ENCODE measurements around the gene DES.

DNA sequence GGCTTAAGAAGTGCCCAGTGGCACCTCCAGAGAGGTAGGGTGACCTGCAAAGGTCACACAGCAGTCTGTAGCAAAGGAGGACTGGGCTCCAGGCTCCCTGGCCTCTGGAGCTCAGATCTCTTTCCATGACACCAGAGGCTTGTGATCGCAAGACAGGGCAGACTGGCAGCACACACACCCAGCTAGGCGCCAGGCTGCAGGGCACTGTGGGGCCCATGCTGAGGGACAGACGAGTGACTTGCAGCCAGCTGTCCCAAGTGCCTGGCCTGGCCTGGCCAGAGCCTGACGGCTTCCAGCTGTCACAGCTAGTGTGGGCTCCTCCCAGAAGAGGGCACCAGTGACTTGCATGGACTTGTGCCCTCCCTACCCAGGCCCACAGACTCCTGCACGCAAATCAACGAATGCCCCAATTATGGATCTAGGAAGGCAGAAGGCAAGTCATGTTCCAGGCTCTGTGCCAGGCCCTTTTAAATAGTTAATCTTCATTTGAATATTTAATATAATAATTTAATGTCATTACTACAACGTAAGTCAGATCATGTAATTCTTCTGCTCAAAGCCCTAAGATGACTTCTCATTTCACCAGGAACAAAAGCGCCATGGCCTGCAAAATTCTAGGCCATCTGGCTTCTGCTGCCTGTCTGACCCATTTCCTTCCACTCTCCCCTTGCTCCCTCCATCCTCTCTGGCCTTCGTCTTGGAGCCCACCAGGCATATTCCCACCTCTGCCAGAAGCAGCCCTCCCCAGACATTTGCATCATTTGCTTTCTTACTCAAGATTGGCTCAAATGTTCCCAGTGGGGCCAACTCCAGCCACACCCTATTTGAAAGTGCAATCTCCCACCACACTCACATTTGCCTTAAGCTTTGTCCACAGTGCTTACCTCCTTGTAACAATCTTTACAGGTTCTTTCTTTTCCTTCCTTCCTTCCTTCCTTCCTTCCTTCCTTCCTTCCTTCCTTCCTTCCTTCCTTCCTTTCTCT is 12.7 kb downstream of the DES start:
- TF ChIP-seq CTCF (IDR thresholded peaks at IDR 0.05 in 2 of 3, conservative IDR thresholded peaks at IDR 0.05 in 1 of 3; ENCODE audit: borderline replicate concordance in 1 of 3, insufficient read depth in 1 of 3, low read depth in 2 of 3, low read length in 2 of 3) (peak; percentile 10 to 53 (median 29); a peak in 2 of 6 replicates), CEBPB (IDR thresholded peaks at IDR 0.05; ENCODE audit: low read depth) (no peak)

All from HCT116 (cell line).